Mononuclear cell (primary cell): ENCODE measurements around the gene LRRC3C. TPM values are rescaled to one million over a fixed set of nuclear protein-coding genes. Genes with fewer than 3 reads are reported as not detected.
"Not testable (repeated sequence)": the region's sequence is repeated elsewhere in the genome, so short reads cannot be mapped to it uniquely, and the experiment has no call there.

Experiments used
- H3K27me3 ChIP-seq: 2 replicates; pipeline ENCODE4 v1.6.0; 2011; ENCODE audit warnings: low read length, control low read depth; ENCODE audit not compliant: insufficient read depth
- H3K4me1 ChIP-seq: 2 replicates; pipeline ENCODE4 v1.5.1; 2011; ENCODE audit warnings: mild to moderate bottlenecking, low read length, control low read depth; ENCODE audit not compliant: insufficient read depth
- H3K4me3 ChIP-seq: 2 replicates; pipeline ENCODE4 v1.5.1; 2011; ENCODE audit warnings: mild to moderate bottlenecking, low read length, moderate library complexity
- H3K9me3 ChIP-seq: 2 replicates; pipeline ENCODE4 v1.5.1; 2011; ENCODE audit warnings: low read depth, mild to moderate bottlenecking, control low read depth, low read length
- total RNA-seq: library from RNA; depleted of rRNA; stranded (reverse); fragments of >200 nt; gene quantifications from one replicate; pipeline ENCODE4 v1.2.3, GENCODE V29; 2012

LRRC3C gene
- not detected for total RNA-seq

DNA sequence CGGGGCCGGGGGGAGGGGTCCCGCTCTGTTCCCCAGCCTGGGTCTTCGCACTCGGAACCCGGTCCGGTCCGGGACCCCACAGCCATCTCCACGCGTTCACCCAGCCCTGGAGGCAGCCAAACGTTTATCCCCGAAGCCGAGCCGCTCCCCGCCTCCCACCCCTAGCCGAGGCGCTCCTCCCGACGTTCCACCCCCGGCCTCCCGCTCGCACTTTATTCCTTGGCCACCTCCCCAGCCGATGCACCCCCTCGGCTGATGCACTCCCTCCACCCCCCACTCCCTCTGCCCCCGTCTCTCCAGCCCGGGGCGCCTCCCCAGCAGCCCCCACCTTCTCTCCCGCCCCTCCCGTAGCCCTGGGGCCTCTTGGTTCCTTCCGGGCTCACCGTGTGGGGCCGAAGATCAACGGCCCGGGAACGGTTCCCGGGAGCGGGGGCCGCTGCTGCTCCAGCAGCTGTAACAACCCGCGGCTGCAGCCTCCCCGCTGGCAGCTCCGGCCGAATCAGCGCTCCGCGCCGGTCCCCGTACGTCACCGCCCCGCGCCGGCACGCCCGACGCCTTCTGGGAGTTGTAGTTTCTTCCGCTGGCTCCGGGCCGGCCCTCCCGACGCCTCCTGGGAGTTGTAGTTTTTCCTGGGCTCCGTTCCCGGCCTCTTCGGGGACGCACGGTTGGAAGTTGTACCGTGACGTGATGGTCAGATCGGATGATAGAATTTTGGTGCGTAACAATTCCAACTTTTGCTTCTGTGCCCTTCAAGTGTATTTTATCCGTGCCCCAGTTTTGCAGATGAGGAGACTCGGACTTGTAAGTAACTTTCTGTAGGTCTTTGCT, at the start of gene LRRC3C, which contains the start of gene ORMDL3:
Gene LRRC3C (plus strand): TSS at position 632 of the 828 bp plus-strand sequence. CDS start 13,792 bp downstream, outside the sequence.
Gene ORMDL3 (minus strand): TSS at position 501 of the 828 bp plus-strand sequence. CDS start 3,398 bp downstream, outside the sequence.
- H3K9me3 ChIP-seq: no peaks in the 10 kb centered on the region
- peak within 1 kb of the TSS; percentile 63 for H3K4me3 ChIP-seq
- H3K4me1 ChIP-seq: peaks cover 67% of the 10 kb centered on the region
- H3K27me3 ChIP-seq: no peaks in the 10 kb centered on the region

DNA sequence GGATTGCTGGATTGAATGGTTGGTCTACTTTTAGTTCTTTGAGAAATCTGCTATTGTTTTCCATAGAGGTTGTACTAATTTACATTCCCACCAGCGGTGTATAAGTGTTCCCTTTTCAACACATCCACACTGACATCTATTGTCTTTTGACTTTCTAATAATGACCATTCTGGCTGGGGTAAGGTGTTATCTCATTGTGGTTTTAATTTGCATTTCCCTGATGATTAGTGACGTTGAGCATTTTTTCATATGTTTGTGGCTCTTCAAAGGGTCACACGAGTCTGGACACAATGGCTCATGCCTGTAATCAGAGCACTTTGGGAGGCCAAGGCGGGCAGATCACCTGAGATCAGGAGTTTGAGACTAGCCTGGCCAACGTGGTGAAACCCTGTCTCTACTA, 41.4 kb upstream of the LRRC3C start:
- H3K4me1 ChIP-seq, H3K4me3 ChIP-seq, H3K9me3 ChIP-seq, H3K27me3 ChIP-seq: not testable (repeated sequence)

DNA sequence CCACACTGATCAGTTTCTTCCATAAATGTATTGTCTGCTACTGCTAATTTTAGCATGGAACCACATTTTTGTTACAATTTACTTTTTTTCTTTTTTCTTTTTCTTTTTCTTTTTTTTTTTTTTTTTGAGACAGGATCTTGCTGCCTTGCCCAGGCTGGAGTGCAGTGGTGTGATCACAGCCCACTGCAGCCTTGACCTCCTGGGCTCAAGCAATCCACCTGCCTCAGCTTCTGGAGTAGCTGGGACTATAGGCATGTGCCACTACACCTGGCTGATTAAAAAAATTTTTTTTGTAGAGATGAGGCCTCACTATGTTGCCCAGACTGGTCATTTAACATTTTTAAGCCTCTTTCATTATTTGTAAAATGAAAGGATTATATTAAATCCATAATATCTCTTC, 40.5 kb upstream of the LRRC3C start:
- Histone ChIP-seq H3K9me3 (no peaks in the 10 kb centered on the region), H3K4me1 (peaks cover 6% of the 10 kb centered on the region), H3K4me3 (no peak overlapping the region), H3K27me3 (no peaks in the 10 kb centered on the region)

- H3K4me1 ChIP-seq: peaks cover 6% of the 10 kb centered on the region
Observed at GRCh38 chr17:39889200-39889599, 38.3 kb upstream of the LRRC3C start.

GRCh38 chr17:39894681-39895376, 32.7 kb upstream of the LRRC3C start:
- no peaks in the 10 kb centered on the region for H3K9me3 ChIP-seq
- H3K4me3 ChIP-seq: no peak overlapping the region
- H3K4me1 ChIP-seq: peaks cover 11% of the 10 kb centered on the region
- H3K27me3 ChIP-seq: no peaks in the 10 kb centered on the region

More at GRCh38 chr17:39889200-39889599, 38.3 kb upstream of the LRRC3C start:
- H3K4me3 ChIP-seq: no peak overlapping the region
- H3K9me3 ChIP-seq: no peaks in the 10 kb centered on the region
- H3K27me3 ChIP-seq: no peaks in the 10 kb centered on the region

DNA sequence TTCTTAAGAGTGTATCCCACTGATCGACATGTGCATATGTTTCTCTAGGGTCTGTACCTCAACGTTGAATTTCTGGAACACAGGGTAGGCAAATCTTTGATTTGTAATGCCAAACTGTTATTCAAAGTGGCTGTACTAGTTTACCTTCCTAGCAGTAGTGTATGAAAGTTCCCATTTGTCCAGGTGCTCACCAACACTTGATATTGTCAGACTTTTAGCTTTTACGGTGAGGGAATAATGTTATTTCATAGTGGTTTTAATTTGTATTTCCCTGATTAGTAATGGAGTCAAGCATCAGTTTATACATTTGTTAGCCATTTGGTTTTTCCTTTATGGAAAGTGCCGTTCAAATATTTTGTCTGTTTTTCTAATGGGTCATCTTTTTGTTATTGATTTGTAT, 29.4 kb upstream of the LRRC3C start:
- H3K9me3 ChIP-seq: no peaks in the 10 kb centered on the region
- H3K4me3 ChIP-seq: no peak overlapping the region
- H3K27me3 ChIP-seq: no peaks in the 10 kb centered on the region
- peaks cover 8% of the 10 kb centered on the region for H3K4me1 ChIP-seq

DNA sequence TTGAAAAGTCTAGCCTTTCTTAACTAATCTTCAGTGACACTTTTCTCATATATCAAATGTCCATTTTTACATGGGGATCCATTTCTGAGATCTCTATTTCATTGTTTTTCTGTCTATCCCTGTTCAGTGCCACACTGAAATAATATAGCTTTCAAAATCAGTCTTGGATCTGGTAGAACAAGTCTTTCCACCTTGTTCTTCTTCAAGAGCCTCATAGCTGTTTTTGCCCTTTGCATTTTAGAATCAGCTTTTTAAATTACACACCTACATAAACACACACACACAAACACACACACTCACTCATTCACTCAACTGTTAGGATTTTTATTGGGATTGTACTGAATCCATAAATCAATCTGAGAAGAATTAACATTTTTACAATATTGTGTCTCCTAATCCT, 28.3 kb upstream of the LRRC3C start:
- Histone ChIP-seq H3K4me3 (no peak overlapping the region), H3K4me1 (peaks cover 19% of the 10 kb centered on the region), H3K27me3 (no peaks in the 10 kb centered on the region), H3K9me3 (no peaks in the 10 kb centered on the region)

GRCh38 chr17:39902027-39902426, 25.5 kb upstream of the LRRC3C start:
- H3K27me3 ChIP-seq, H3K9me3 ChIP-seq, H3K4me3 ChIP-seq: not testable (repeated sequence)
- H3K4me1 ChIP-seq: peaks cover 15% of the 10 kb centered on the region

DNA sequence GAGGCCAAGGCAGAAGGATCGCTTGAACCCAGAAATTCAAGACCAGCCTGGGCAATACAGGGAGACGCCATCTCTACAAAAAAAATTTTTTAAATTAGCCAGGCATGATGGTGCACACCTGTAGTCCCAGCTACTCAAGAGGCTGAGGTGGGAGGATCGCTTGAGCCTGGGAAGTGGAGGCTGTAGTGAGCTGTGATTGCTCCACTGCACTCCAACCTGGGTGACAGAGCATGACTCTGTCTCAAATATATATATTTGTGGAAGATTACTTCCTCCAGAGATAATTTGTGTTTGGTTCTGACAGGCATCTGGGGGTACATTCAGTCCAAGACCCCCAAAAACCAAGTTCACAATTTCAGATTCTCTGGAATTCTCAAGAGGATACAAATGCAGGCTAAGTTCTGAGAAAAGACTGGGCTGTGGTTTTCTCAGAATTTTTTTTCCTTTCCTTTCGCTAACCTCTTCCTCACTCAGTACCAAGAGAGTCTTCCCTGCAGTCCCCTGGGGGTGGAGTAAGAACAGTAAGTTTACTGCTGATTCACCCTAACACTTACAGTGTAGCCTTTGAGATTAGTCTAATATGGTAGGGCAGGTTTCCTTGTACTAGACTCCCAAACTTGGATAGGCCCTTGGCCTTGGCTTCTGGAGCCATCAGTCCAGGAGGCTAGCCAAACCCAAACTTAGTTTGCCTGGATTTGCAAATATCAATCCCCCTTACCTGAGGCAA, 24.2 kb upstream of the LRRC3C start:
- Histone ChIP-seq H3K9me3 (no peaks in the 10 kb centered on the region), H3K4me3 (no peak overlapping the region), H3K4me1 (peaks cover 15% of the 10 kb centered on the region), H3K27me3 (no peaks in the 10 kb centered on the region)

DNA sequence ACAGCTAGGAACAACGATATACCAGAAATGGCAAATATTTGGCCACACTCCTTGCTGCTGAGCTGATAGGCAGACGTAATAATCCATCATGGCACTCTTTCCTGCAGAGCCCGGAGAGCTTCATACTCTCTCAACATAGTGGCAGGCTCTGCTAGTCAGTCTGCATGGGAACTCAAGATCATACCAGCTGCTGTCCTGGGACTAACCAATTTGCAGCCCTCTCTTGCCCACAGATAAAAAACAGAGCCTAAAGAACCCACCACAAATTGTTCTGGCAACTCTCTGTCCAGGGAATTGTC, 22.6 kb upstream of the LRRC3C start:
- Histone ChIP-seq H3K27me3 (no peaks in the 10 kb centered on the region), H3K4me1 (peaks cover 15% of the 10 kb centered on the region), H3K9me3 (no peaks in the 10 kb centered on the region), H3K4me3 (no peak overlapping the region)

DNA sequence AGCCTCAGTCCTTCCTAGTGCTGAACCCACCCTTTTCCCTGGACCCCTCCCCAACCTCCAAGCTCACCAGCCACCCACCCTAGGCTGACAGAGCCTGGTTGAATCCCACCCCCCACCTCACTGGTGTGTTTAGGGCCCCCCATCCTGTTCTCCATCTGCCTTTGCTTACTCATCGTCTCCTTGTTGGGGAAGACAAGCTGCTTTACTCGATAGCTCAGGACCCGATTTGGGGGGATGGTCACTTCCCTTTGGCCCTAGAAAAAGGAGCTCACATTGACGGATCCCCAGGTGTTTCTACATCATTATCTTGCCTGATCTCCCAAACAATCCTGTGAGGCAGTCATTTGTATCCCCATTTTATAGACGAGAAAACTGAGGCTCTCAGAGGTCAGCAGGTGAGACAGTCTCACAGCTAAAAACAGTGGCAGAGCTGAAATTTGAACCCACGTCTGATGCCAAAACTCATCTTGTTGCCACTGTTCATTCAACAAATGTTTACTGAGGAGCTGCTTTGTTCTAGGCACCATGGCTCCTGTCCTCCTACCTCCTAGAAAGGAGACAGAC, 18.7 kb upstream of the LRRC3C start:
- H3K9me3 ChIP-seq: no peaks in the 10 kb centered on the region
- H3K4me1 ChIP-seq: peaks cover 3% of the 10 kb centered on the region
- H3K27me3 ChIP-seq: no peaks in the 10 kb centered on the region
- H3K4me3 ChIP-seq: no peak overlapping the region

- Histone ChIP-seq H3K9me3 (no peaks in the 10 kb centered on the region), H3K27me3 (no peaks in the 10 kb centered on the region), H3K4me3 (no peak overlapping the region), H3K4me1 (peaks cover 7% of the 10 kb centered on the region)
Observed at GRCh38 chr17:39913989-39914388, 13.5 kb upstream of the LRRC3C start.

GRCh38 chr17:39915559-39915958, 12.0 kb upstream of the LRRC3C start:
- H3K4me3 ChIP-seq: no peak overlapping the region
- H3K4me1 ChIP-seq: peaks cover 13% of the 10 kb centered on the region
- H3K9me3 ChIP-seq: no peaks in the 10 kb centered on the region
- no peaks in the 10 kb centered on the region for H3K27me3 ChIP-seq

GRCh38 chr17:39916918-39917317, 10.6 kb upstream of the LRRC3C start:
- Histone ChIP-seq H3K4me1 (peaks cover 27% of the 10 kb centered on the region), H3K9me3 (no peaks in the 10 kb centered on the region), H3K4me3 (no peak overlapping the region), H3K27me3 (no peaks in the 10 kb centered on the region)
